Stimulated activated CD4-positive, alpha-beta T cell treated with anti-CD3 and anti-CD28 coated beads, Interleukin-12 subunit alpha, Interleukin-12 subunit beta, amount 100 ng/mL, for 24 hours (primary cell): ENCODE measurements around the gene LRIG1.

Source experiments
- DNase-seq, 2 experiments: peaks; one replicate each; pipeline ENCODE4 v3.0.0-alpha.2; 2020; ENCODE audit warnings: low read depth in 2 of 2

The LRIG1 gene

GRCh38 chr3:66506154-66506553 lies 5.3 kb upstream of the LRIG1 start:
- no peak for DNase-seq

- DNase-seq: no peak
Observed at GRCh38 chr3:66504850-66505641, 4.2 kb upstream of the LRIG1 start.

GRCh38 chr3:66502981-66503380 lies 2.2 kb upstream of the LRIG1 start:
- no peak for DNase-seq

GRCh38 chr3:66502245-66502874 lies 1.5 kb upstream of the LRIG1 start:
- no peak for DNase-seq

- no peak for DNase-seq
Observed at GRCh38 chr3:66501483-66502244, 842 bp upstream of the LRIG1 start.

GRCh38 chr3:66499881-66500575 lies 794 bp downstream of the LRIG1 start:
- peak in 1 of 2 experiments; percentile 11 for DNase-seq

GRCh38 chr3:66498687-66499621 lies 1.9 kb downstream of the LRIG1 start:
- no peak for DNase-seq

GRCh38 chr3:66497985-66498671 lies 2.7 kb downstream of the LRIG1 start:
- DNase-seq: no peak

- DNase-seq: no peak
Observed at GRCh38 chr3:66497288-66497984, 3.4 kb downstream of the LRIG1 start.

- DNase-seq: no peak
Observed at GRCh38 chr3:66496746-66497145, 4.1 kb downstream of the LRIG1 start.

GRCh38 chr3:66496301-66496700 lies 4.5 kb downstream of the LRIG1 start:
- DNase-seq: no peak

- DNase-seq: no peak
Observed at GRCh38 chr3:66495668-66496045, 5.2 kb downstream of the LRIG1 start.

- DNase-seq: no peak
Observed at GRCh38 chr3:66494959-66495667, 5.7 kb downstream of the LRIG1 start.

GRCh38 chr3:66493458-66494099 lies 7.2 kb downstream of the LRIG1 start:
- DNase-seq: no peak

- no peak for DNase-seq
Observed at GRCh38 chr3:66492672-66493071, 8.2 kb downstream of the LRIG1 start.

GRCh38 chr3:66492071-66492470 lies 8.8 kb downstream of the LRIG1 start:
- no peak for DNase-seq

GRCh38 chr3:66490984-66491383 lies 9.8 kb downstream of the LRIG1 start:
- DNase-seq: no peak

- no peak for DNase-seq
Observed at GRCh38 chr3:66490214-66490613, 10.6 kb downstream of the LRIG1 start.

- no peak for DNase-seq
Observed at GRCh38 chr3:66489581-66489980, 11.2 kb downstream of the LRIG1 start.
